Mammary epithelial cell (primary cell): Measurements from ENCODE around the gene CCDC171.

Experiments used
- EZH2 ChIP-seq: IDR thresholded peaks from 2 replicates; pipeline ENCODE4 v1.6.1; 2012; ENCODE audit warnings: low read length, inconsistent platforms, borderline replicate concordance
- TF ChIP-seq, protein P1 (sequence below), 2 donors: IDR thresholded peaks in 1 of 2; conservative IDR thresholded peaks in 1 of 2; 2 replicates each; pipeline ENCODE4 v1.5.1; 2011 to 2012; ENCODE audit warnings: inconsistent platforms in 2 of 2, low read length in 2 of 2, mild to moderate bottlenecking in 2 of 2, control low read depth in 1 of 2, low read depth in 1 of 2; ENCODE audit not compliant: insufficient read depth in 1 of 2; ENCODE audit errors: extremely low read depth in 1 of 2

DNA sequence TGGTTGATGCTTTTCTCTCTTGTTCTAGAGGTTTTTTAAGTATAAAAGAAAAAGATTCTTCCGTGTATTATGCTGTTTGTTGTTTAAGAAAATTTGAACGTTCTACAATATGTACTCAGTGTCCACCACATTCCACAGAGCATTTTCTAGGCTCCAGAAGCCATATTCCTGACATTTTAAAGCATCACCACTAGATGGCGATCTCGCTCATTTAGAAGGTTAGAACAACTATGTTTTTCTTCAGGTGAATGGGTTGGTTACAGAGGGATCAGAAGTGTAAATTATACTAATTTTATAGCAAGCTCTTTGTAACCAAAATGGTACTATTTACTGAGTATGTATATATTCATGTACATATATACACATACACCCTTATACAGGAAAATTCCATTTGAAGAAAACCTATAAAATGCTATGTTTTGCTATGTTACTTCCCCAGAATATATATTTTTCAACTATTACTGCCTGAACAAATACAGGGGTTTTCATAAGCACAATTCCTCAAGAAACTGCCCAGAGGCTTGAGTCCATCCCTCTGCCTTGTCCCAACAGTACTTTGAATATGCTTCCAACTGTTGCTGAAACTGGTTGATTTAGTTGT, 284.3 kb downstream of the CCDC171 start:
- TF ChIP-seq, protein P1, sequence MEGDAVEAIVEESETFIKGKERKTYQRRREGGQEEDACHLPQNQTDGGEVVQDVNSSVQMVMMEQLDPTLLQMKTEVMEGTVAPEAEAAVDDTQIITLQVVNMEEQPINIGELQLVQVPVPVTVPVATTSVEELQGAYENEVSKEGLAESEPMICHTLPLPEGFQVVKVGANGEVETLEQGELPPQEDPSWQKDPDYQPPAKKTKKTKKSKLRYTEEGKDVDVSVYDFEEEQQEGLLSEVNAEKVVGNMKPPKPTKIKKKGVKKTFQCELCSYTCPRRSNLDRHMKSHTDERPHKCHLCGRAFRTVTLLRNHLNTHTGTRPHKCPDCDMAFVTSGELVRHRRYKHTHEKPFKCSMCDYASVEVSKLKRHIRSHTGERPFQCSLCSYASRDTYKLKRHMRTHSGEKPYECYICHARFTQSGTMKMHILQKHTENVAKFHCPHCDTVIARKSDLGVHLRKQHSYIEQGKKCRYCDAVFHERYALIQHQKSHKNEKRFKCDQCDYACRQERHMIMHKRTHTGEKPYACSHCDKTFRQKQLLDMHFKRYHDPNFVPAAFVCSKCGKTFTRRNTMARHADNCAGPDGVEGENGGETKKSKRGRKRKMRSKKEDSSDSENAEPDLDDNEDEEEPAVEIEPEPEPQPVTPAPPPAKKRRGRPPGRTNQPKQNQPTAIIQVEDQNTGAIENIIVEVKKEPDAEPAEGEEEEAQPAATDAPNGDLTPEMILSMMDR (conservative IDR thresholded peaks at IDR 0.05 in 1 of 2, IDR thresholded peaks at IDR 0.05 in 1 of 2; ENCODE audit: extremely low read depth in 1 of 2, insufficient read depth in 1 of 2, low read depth in 1 of 2, low read length in 2 of 2) = peak; percentile 77 to 90
- no peak for TF ChIP-seq EZH2
